HG03457 (cell line): ENCODE results near the gene CFAP53.
A peak's percentile ranks its signal among the peaks of the same experiment; 100 is the strongest.
"Not testable (repeated sequence)": the region's sequence is repeated elsewhere in the genome, so short reads cannot be mapped to it uniquely, and the experiment has no call there.

Experiments
- ATAC-seq: cut with Tn5 transposase; IDR thresholded peaks from one replicate; pipeline ENCODE4 v1.9.1; 2021; ENCODE audit warnings: moderate number of reproducible peaks; ENCODE audit not compliant: unreplicated experiment

CFAP53 gene

GRCh38 chr18:50274044-50274442 is 7.7 kb upstream of the CFAP53 start:
- no peak for ATAC-seq

DNA sequence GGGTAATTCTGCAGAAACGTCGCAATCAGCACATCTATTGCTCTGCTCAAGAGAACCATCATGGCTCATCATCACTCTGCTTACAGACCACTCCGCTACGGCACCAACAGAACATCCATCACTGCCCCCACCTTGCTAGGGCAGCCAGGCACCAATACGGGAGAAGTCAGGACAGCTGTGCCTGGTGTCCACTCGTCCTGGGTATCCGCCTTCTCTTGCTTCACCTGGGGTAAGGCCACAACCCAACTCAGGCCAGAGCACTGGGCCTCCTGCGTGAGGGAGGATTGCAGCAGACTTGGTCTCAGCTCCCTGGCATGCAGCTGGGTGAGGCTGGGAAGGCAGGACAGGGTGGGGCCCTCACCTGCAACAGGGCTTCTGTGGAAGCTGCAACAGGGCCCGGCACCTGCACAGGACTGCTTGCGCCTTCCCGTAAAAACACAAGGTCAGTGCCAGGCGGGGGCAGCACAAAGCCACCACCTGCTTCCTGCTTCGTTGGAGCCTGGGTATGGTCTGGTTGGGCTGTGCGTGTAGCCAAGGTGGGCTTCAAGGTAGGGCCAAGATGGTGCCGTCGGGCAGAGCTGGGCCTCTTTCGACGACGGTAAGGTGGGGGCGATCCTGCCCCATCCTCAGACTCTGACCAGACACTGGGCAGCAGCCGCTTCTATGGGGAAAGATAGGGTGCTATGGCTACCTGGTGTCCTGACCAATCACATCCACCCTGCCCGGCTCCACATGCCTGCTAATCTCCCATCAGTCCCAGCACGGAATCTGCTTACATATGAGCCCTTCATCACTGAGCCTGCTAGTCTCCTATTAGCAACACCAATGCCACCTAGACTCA is 7.1 kb upstream of the CFAP53 start:
- ATAC-seq = no peak

DNA sequence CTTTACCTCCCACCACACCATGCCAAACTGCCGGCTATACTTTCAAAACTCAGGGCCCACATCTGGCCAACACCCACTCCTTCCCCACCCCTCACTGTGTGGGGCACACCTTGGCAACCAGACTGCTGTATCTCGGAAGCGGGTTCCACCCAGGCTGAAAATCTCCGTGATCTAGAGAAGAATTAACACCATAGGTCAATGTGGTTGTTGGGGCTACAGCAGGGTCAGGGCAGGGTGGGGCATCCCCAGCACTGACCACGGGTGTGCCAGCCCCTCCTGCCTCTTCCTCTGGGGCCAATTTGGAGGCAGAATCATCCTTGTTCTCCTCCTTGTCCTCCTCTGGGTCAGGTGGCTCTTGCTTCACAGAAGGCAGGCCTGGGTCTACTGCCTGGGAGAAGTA is 6.3 kb upstream of the CFAP53 start:
- ATAC-seq = no peak

- peak; percentile 58 for ATAC-seq
These were observed 1.9 kb upstream of the CFAP53 start for GRCh38 chr18:50268022-50268747.

GRCh38 chr18:50262977-50263376 is 3.3 kb downstream of the CFAP53 start:
- no peak for ATAC-seq

GRCh38 chr18:50250935-50251334 is 15.4 kb downstream of the CFAP53 start:
- no peak for ATAC-seq

DNA sequence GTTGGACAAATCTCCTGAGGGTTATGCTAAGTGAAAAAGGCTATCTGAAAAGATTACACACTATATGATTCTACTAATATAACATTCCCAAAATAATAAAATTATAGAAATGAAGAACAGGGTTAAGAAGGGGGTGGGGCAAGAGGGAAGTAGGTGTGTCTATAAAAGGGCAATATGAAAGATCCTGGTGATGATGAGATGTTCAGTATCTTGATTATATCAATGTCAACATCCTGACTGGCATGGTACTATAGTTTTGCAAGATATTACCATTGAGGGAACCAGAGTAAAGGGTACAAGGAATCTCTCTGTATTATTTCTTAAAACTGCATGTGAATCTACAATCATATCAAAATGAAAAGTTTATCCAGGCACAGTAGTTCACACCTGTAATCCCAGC is 16.7 kb downstream of the CFAP53 start:
- no peak for ATAC-seq

GRCh38 chr18:50247561-50247960 is 18.7 kb downstream of the CFAP53 start:
- no peak for ATAC-seq

DNA sequence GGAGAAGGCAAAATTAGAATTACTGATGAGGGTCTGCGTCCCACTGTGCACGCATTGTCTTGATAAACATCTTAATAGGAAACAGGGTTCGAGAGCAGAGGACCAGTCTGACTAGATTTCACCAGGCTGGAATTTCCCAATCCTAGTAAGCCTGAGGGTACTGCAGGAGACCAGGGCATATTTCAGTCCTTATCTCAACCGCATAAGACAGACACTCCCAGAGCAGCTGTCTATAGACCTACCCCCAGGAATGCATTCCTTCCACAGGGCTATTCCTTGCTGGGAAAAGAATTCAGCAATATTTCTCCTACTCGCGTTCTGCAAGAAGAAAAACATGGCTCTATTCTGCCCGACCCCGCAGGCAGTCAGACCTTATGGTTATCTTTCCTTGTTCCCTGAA is 24.5 kb downstream of the CFAP53 start:
- ATAC-seq = not testable (repeated sequence)

GRCh38 chr18:50240080-50240563 is 26.2 kb downstream of the CFAP53 start:
- ATAC-seq = no peak

- no peak for ATAC-seq
These were observed 33.9 kb downstream of the CFAP53 start for GRCh38 chr18:50232419-50232818.

DNA sequence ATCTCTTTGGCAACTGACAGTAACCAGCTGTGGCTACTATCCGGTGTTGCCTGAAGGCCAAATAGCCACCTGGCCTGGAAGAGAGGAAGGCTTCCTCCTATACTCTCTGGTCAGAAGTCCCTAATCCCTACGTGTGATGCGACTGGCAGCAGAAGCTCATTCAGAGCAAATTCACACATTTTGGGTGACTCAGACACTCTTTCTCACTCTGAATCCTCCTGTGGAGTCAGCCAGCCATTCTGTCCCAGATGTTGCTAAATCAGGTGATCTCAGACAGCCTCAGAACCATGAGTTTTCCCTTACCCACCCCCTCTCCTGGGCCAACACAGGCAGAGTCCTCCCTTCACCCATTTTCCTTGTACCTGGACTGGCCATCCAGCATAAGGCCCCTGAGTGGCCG is 34.7 kb downstream of the CFAP53 start:
- ATAC-seq = no peak

GRCh38 chr18:50220249-50220648 is 46.0 kb downstream of the CFAP53 start:
- ATAC-seq = not testable (repeated sequence)

DNA sequence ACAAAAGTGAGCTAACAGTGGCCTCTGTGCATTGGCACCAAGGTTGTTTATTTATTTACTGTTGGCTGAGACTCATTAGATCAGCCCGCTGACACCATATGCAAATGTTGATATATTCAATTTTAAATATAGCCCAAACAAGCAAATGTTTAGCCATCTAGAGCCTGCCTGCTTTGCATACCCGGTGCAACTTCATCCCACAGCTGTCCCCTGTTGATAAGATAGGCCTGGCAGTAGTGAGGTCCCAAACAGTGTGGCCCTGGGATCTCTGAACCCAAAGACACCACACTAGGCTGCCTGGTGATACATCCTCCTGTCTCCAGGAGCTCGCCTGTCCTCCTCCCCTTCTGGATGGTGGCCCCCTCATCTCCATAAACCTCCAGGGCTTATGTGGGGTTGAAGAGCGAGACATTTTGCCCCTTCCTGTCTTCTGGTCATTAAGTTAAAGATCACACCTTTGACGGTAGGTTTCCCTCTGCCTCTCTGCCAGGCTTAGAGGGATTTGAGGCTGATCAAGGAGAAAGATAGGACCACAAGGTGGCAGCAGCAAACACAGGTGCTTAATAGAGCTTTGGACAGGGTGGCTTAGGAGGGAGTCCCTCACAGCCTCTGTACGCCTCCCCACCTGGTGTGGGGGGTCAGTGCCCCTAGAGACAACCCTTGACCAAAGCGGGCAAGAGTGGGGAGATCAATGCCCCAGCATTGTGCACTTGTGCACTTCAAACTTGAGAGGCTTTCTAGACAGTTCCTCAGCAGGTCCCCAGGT is 47.7 kb downstream of the CFAP53 start:
- no peak for ATAC-seq

DNA sequence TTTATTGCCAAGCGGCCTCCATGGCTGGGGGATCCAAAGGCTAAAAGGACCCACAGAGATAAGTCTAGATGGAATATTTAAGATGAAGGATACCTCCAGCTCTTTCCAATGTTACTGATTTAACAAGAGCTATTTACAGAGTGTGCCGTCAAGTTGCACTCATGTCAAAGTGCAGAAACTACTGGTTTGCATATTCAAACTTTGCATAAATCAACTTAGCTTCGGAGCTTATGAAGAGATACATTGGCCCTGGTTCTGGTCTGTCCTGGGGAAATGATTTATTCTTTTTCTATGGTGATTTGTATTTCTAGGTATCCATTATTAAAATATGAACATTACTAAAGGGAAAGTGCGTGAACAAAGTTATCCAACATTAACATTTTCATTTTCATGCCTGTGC is 57.0 kb downstream of the CFAP53 start:
- no peak for ATAC-seq

- ATAC-seq = no peak
These were observed 58.6 kb downstream of the CFAP53 start for GRCh38 chr18:50207722-50208121.

DNA sequence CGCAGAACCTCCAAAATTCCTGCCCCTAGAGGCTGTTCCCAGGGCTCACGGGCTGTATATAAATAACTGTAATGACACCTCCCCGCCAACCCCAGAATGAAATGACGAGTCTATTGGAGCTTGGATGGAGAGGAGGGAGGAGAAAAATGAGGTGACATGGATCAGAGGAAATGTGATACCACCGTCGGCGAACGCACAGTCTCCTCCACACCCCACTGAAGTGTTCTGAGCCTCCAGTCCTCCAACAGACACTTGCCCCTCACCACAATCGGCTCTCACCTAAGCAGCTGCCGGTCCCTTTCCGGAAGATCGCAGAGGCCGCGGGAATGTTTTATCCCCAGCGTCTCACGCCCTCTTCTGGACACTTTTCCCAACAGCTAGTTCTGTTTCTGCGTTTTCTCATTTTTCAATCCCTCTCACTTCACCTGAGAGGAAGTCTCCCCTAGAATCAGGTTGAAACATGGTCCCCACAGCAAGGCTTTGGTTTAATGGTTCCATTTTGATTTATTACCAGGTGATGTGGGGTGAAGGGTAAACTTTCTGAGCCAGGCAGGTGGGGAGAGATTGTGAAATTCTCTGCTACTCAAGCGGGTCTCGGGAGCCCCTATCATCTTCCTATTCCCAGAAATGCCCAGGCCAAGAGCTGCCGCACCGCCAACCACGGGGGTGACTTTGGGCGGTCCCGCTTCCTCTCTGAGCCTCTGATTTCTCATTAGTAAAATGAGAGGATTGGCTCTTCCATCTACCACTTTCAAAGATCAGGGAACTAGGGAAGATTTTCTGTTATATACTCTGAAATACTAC is 62.3 kb downstream of the CFAP53 start:
- ATAC-seq = no peak

GRCh38 chr18:50201476-50202018 is 64.7 kb downstream of the CFAP53 start:
- ATAC-seq = no peak

GRCh38 chr18:50199921-50200320 is 66.4 kb downstream of the CFAP53 start:
- ATAC-seq = no peak

DNA sequence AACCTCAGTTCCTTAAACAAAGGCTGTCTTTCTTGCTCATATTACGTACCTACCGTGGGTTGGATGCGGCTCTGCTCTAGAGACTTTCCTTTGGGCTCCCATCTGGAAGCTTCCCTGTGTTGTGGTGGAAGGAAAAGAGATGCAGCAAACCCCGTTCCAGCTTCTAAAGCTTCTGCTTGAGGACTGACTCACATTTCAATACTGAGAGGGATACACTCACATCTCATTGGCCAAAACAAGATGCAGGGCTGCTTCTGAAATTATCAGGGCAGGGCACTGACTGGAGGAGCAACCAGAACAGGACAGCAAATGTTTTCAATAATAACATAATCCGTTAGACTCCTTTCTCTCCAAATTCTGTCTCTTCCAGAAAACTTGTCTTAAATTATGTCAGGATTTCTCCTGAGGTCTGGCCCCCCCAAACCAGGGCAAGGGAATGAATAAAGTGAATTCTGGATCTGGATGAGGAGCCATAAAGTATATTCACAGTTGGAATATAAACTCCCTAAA is 66.9 kb downstream of the CFAP53 start:
- no peak for ATAC-seq
